Measurements from ENCODE around the gene PCBP3.
"Not testable (repeated sequence)": the region's sequence is repeated elsewhere in the genome, so short reads cannot be mapped to it uniquely, and the experiment has no call there.

The PCBP3 gene

GRCh38 chr21:45613881-45614280, 29.6 kb upstream of the PCBP3 start:
- DNase-seq (ENCODE audit: low spot score): no peak

GRCh38 chr21:45615145-45615711, 28.3 kb upstream of the PCBP3 start:
- DNase-seq (ENCODE audit: low spot score): no peak

- DNase-seq (ENCODE audit: low spot score): no peak
Measured at GRCh38 chr21:45617021-45617921, 26.3 kb upstream of the PCBP3 start.

DNA sequence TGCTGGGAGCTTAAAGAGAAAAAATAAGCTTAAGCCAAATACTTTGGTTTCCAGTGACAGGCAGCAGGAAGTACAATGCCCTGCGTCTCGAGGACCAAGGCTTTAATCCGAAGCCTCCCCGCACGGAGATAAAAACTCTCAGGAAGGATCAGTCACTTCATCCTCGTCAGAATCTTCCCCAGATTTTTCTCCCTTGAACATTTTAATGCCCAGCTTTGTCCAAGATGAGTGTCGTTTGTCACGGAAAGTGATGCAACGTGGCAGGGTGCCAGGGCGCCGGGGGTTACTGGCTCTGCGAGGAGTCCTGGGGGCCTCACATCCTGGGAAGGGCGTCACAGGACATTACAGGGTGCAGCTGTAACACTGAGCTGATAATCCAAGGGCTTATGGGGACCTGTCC, 25.2 kb upstream of the PCBP3 start:
- DNase-seq (ENCODE audit: low spot score): no peak

GRCh38 chr21:45618846-45619485, 24.6 kb upstream of the PCBP3 start:
- no peak for DNase-seq (ENCODE audit: low spot score)

- DNase-seq (ENCODE audit: low spot score): no peak
Measured at GRCh38 chr21:45620201-45620923, 23.2 kb upstream of the PCBP3 start.

- DNase-seq (ENCODE audit: low spot score): not testable (repeated sequence)
Measured at GRCh38 chr21:45621435-45622331, 21.8 kb upstream of the PCBP3 start.

GRCh38 chr21:45622416-45623097, 21.0 kb upstream of the PCBP3 start:
- no peak for DNase-seq (ENCODE audit: low spot score)

DNA sequence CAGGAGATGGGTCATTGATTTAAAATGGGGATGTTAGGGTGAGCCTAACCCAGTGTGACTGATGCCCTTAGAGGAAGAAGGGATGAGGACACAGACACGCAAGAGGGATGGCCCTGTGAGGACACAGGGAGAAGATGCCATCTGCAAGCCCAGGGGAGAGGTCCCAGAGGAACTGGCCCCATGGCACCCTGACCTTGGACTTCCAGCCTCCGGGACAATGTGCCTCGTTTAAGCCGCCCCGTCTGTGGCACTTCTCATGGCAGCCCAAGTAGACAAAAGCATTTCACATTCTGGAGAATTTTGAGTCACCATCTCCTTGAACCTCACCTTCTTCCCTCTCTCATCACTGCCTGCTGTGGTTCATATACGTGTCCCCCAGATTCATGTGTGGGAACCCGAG, 20.1 kb upstream of the PCBP3 start:
- DNase-seq (ENCODE audit: low spot score): no peak

DNA sequence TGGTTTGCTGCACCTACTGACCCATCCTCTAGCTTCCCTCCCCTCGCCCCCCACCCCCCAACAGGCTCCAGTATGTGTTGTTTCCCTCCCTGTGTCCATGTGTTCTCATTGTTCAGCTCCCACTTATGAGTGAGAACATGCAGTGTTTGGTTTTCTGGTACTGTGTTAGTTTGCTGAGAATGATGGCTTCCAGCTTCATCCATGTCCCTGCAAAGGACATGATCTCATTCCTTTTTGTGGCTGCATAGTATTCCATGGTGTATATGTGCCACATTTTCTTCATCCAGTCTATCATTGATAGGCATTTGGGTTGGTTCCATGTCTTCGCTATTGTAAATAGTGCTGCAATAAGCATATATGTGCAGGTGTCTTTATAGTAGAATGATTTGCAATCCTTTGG, 17.4 kb upstream of the PCBP3 start:
- not testable (repeated sequence) for DNase-seq (ENCODE audit: low spot score)

- no peak for DNase-seq (ENCODE audit: low spot score)
Measured at GRCh38 chr21:45629046-45629981, 14.2 kb upstream of the PCBP3 start.

DNA sequence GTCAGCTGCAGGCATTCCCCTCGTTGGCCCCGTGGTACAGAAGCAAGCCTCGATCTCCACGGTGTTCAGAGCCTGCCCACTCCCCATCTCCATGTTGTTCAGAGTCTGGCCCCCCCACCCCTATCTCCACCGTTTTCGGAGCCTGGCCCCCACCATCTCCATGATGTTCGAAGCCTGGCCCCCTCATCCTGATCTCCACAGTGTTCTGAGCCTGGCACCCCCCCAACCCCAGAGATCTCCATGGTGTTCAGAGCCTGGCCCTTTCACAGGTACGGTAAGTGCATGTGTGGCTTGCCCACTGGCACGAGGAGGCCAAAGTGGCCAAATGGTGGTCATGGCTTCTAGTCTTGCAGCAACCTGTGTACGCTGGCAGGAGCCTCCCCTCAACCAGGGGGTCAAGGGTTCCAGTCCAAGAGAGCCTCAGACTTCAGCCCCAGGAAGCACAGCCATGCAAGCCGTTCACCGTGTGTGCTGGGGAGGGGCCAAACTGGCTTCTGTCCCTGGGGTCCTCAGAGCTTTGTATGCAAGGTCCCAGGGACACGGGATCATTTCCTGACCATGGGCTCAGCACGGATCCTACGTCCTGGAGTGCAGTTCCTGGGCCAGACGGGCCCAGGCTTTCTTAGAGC, 13.3 kb upstream of the PCBP3 start:
- no peak for DNase-seq (ENCODE audit: low spot score)

DNA sequence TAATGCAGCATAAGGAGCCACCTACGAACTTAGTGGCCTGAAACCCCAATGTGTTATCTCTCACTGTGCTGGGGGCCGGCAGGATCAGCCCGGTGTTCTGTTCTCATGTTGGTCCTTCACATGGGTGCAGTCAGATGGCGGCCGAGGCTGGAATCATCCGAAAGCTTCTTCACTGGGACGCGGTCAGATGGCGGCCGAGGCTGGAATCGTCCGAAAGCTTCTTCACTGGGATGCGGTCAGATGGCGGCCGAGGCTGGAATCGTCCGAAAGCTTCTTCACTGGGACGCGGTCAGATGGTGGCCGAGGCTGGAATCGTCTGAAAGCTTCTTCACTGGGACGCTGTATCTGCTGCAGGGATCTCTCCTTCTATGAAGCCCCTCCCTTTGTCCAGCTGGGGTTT, 12.6 kb upstream of the PCBP3 start:
- DNase-seq (ENCODE audit: low spot score): no peak

- no peak for DNase-seq (ENCODE audit: low spot score)
Measured at GRCh38 chr21:45631540-45631939, 12.0 kb upstream of the PCBP3 start.

DNA sequence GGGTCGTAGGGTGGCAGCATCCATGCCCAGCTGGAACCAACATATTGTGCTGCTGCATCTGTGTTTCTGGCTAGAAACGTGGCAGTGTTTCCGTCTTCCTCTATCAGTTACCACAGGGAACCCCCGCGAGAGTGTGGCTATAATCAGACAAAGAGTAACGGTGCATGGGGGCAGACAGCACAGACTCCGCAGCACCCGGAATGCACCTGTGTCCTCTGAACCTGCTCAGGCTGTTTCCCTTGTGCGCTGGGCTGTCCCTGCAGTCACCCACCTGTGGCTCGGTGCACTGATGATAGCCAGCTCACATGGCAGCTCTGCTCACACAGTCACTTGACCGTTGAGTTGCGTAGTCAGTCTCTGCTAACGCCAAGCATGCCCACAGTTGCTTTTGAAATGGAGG, 11.4 kb upstream of the PCBP3 start:
- no peak for DNase-seq (ENCODE audit: low spot score)

DNA sequence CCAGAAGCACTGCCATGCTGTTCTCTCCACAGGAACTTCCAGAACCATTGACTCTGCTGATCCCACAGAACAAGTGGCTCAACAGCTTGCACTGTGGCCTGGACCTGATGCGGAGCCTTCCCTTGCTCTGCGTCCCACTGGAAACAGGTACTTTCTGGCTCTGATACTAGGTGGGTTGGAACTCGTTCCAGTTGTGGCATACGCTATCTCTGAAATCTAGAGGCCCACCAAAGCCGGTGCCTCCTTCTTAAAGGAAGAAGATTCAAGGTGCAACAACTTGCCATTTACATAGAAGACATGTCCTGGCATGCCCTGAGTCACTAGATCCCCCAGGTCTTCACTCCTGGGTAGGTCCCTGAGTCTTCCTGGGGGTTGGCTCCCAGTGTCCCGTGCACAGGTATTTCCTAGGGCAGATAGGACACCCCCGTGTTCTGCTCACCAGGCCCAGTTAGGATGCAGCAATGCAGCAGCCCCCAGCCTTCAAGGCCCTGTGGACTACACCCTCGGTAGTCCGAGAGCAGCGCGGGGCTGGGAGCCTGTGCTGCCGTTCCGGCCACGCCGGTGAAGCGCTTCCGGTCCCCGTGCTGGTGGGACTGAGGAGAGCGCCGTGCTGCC, 10.8 kb upstream of the PCBP3 start:
- DNase-seq (ENCODE audit: low spot score): no peak

- no peak for DNase-seq (ENCODE audit: low spot score)
Measured at GRCh38 chr21:45634511-45635183, 8.9 kb upstream of the PCBP3 start.
